HT1080 (cell line): ENCODE measurements around the gene STK4. TPM values are rescaled to one million over a fixed set of nuclear protein-coding genes. Genes with fewer than 3 reads are reported as not detected.

Experiments used
- DNase-seq: peaks from one replicate; pipeline ENCODE4 v3.0.0-alpha.2; 2015; ENCODE audit warnings: low read depth
- polyA plus RNA-seq, 2 experiments: library from polyadenylated mRNA; depleted of rRNA; stranded (reverse); fragments of >200 nt; gene quantifications; 2 replicates each; pipeline ENCODE4 v1.2.3, GENCODE V29; 2015
- total RNA-seq: library from RNA; depleted of rRNA; stranded (reverse); fragments of >200 nt; shearing (Covaris generic); gene quantifications from 2 replicates; pipeline ENCODE4 v1.2.3, GENCODE V29; 2014; rRNA removed

STK4 gene
- total RNA-seq, result 20.2 and 25.8 TPM in 2 replicates
- polyA plus RNA-seq (2015; cell fraction: cytosol; rRNA removed), result 20.2 and 24.5 TPM in 2 replicates
- 33.1 and 41.0 TPM in 2 replicates for polyA plus RNA-seq (2015; cell fraction: nucleus; rRNA removed)

DNA sequence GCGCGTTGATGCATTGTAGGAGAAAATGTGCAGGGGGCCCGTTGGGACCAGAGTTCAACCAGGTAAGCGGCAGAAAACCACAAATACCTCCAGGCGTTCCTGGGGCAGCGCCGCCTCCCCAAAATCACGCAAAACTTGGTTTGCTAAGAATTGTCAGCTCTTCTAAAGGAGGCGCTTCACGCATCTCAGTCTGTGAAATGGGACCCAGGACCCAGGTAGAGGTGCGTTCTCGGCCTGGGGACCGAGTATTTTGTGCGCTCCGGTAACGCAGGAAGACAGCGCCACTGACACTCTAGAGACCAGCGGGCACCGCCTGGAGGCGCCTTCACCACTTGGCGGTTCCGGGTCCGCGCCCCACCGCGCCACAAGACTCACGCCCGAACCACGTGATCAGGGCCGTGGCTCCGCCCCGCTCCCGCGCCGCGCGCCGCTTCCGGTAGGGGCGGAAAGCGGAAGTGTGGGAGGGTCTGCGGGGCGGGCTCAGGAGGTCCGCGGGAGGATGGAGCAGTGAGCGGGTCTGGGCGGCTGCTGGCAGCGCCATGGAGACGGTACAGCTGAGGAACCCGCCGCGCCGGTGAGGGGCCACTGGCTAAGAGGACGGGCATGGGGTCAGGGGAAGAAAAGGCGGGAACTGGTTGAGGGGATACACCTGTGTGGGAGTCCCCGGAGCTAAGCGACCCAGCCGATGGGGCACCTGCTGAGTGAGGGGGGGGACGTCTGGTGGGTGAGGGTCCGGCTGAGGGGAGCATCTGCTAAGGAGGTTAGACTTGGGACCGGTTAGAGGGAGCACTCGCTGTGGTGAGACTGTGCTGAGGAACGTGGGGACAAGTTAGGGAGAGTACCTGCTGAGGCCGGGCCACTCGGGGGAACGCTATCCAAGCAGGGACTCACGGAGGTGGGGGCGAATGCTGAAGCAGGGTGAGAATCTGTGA, at the start of gene STK4:
Gene STK4 (plus strand): TSS at position 483 of the 932 bp plus-strand sequence. CDS start 57 bp downstream, at position 540.
- peak; percentile 94 for DNase-seq

DNA sequence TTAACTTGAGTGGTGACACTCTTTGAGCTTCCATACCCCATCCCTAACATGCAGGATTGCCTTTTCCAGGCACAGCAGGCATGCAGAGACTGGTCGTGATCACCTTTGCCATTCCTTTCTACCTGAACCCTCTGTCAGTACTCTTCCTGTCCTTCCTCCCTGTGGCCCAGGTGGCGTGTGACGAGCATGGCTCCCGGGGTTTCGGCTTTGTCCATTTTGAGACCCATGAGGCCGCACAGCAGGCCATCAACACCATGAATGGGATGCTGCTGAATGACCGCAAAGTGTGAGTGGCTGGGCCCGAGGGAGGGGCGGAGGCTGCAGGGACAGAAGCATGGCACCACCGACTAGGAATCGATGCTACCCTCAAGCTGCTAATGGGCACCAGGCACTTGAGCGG, 49.7 kb upstream of the STK4 start:
- no peak for DNase-seq

- DNase-seq, result no peak
Observed at GRCh38 chr20:44917399-44917798, 48.9 kb upstream of the STK4 start.

DNA sequence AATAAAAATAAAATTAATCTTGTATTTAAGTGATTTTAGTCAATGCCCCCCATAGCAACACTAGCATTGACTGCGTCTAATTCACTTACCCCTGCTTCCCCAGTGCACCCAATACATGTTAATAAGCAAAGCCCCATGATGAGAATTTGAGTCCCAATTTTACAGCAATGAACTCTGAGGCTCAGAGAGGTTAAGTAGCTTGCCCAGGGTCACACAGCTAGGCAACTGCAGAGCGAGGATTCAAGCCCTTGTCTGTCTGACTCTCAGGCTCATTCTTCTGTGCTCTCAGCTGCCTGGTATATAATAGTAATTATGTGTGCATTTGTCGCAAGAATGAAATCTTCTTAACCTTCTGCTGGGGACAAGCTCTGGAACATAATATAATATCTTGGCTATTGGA, 48.0 kb upstream of the STK4 start:
- no peak for DNase-seq

- no peak for DNase-seq
Observed at GRCh38 chr20:44918761-44919160, 47.6 kb upstream of the STK4 start.

GRCh38 chr20:44921447-44921846, 44.9 kb upstream of the STK4 start:
- no peak for DNase-seq

GRCh38 chr20:44924541-44924940, 41.8 kb upstream of the STK4 start:
- no peak for DNase-seq

DNA sequence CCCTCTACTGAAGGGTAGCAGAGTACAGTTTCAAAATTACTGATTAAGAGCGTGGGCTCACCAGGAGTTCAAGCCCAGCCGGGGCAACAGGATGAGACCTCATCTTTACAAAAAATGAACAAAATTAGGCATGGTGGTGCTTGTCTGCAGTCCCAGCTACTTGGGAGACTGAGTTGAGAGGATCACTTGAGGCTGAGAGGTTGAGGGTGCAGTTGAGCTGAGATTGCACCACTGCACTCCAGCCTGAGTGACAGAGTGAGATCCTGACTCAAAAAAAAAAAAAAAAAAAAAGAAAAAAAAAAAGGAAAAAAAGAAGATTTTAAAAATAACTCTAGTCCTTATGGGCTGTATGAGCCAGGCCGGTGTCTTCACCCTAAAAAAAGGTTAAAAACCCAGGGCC, 37.7 kb upstream of the STK4 start:
- no peak for DNase-seq

GRCh38 chr20:44930517-44931168, 35.7 kb upstream of the STK4 start:
- no peak for DNase-seq

GRCh38 chr20:44931911-44932310, 34.4 kb upstream of the STK4 start:
- no peak for DNase-seq

GRCh38 chr20:44932916-44933315, 33.4 kb upstream of the STK4 start:
- DNase-seq, result no peak

- DNase-seq, result no peak
Observed at GRCh38 chr20:44936510-44936909, 29.8 kb upstream of the STK4 start.

DNA sequence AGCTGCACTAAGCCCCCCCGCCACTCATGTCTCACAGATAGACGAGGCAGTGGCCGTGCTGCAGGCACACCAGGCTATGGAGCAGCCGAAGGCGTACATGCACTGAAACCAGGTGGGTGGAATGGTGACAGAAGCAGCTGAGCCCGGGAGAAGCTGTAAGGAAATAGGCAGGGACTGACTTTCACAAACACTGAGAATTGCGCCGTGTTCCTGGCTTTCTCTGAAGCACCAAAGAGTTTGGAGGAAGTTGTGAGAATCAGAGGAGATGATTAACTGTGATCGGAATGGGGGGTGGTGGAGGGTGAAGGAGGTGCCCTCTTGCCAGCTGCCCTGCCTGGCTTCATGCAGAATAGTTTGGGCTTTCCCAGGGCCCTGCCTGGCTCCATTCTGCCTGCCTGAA, 27.7 kb upstream of the STK4 start:
- DNase-seq, result no peak

DNA sequence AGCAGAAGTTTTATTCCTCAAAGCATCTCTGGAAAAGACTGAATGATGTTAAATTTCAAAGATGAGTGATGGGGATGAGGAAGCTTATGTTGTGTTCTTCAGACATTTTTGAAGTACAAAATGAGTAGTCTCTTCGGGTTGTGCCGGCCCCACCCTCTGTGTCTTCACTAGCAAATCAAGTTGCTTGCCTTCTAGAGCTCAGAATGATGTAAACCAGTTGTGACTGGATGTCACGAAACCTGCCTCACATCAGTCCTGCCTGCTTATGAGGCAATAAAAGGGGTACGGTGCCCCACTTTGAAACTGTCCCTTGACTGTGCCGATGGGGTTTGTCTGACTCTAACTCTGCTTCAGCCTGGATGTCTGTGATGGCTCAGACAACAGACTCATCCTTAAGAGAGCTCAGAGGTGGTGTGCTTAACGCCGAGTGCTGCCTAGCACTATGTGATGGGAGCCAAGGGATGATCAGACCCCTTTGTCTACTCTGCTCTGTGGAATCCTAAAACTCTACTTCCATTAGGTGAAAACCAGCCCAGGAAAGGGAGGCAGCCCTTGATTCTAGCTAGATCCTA, 25.1 kb upstream of the STK4 start:
- DNase-seq, result no peak

DNA sequence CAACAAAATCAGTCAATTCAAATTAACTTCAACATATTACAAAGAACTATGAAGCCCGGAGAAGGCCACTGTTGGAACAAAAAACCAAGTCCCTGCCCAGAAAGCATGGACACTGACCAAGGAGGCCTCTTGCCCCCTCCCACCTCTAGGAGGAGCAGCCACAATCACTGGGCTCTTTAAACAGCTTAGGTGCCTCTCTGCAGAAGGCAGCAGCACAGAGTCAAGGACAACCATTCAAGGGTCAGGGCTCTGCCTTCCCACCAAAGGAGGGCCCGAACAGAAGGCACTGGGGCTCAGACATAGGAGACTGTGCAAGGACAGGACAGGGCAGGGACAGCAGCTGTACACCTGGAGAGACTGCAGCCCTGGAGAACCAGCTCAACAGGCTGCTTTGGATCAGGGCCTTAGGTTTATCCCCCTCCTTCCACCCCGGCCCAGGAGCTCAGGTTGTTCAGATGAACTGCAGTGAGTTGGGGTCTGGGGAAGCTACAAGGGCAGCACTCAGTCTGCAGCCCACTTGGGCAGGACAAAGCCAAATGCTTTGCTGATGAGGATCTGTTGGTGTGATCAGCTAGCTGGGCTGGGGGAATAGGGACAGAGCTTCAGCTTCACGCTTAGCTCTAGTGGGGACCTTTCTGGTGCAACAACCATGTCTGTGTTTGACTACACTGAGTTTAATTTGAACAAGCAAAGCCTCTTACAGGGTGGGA, 23.9 kb upstream of the STK4 start:
- no peak for DNase-seq

DNA sequence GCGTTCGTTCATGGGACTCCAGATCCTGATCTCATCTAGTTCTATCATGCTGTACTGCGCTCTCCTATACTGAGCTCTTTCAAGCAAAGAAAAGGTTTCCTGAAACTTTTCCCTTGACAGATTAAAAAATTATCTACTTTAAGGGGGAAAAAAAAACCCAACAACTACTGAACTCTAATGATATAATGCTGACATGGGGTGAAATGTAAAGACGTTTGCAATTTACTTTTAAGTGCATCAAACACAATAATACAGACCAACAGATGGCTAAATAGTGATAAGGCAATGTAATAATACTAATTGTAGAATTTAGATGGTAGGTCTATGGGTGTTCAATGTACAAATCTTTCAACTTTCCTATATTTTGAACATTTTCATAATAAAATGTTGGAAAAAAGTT, 22.5 kb upstream of the STK4 start:
- no peak for DNase-seq

GRCh38 chr20:44945261-44945660, 21.1 kb upstream of the STK4 start:
- no peak for DNase-seq

- no peak for DNase-seq
Observed at GRCh38 chr20:44946271-44946852, 19.9 kb upstream of the STK4 start.

DNA sequence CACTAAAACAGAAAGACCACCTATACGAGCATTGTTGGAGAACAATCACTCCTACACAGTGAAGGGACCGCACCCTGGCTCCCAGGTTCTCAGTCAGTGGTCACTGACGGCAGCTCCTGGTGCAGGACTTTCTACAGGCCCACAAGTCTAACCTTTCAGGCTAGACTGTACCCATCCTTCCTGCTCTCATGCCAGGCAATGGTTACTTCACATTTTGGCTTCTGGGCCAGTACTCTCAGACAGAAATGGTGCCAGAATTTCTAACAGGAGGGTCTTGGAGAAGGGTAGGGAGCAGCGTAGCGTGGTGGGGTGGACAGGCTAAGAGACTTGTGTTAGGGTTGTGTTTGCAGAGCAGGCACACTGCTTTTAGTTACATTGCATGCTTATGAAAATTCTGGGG, 18.2 kb upstream of the STK4 start:
- no peak for DNase-seq

DNA sequence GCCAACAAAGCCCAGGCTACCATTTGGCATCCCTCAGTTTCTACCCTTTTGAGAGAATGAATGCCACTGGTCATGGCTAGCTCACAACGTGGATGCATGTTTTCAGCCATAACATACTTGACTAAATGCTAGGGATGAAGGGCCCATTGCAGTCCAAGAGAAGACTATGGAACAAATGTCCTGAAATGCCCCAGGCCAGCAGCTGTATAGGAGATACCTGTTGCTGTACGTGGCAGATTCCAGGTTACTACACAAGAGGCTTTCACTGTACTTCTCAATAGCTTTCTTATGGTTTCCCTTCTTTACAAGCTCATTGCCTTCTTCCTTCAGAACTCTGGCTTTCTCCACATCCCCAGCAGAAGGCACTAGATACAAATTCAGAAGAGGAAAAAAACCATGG, 17.8 kb upstream of the STK4 start:
- no peak for DNase-seq

DNA sequence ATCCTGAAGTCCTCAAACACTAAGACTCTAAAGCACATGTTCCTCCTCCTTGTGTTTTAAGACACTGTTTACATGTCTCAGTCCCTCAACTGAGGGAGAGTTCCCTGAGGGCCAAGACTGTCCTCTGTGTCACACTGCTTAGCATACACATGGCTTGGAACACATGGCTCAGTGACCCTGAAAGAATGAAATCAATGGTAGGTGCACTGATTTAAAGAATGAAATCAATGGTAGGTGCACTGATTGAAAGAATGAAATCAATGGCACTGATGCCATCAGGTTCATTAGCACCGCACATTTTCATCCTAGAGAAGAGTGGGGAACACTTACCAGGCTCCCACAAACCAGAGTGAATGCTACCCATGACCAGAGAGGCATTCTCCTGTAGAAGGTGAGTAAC, 15.9 kb upstream of the STK4 start:
- no peak for DNase-seq
